Endothelial cell of umbilical vein (primary cell): ENCODE data around the gene TMPRSS6. TPM values are rescaled to one million over a fixed set of nuclear protein-coding genes. Genes with fewer than 3 reads are reported as not detected.

Experiments used
- BruUV-seq: library from RNA; stranded (reverse); fragments of 400-500 nt; replicated peaks from 2 replicates; lab custom pipeline; 2021; lab: Mats Ljungman, UMichigan
- CTCF ChIA-PET: fragments of 300-600, 350-600 bp; sonication (Branson Sonifier 250); formaldehyde crosslinking; loops from one replicate; lab custom pipeline; 2021; ENCODE audit warnings: antibody characterized with exemption, inconsistent platforms; lab: Charles Lee
- POLR2A ChIA-PET: fragments of 300-600, 350-600 bp; sonication (Branson Sonifier 250); formaldehyde crosslinking; loops from one replicate; lab custom pipeline; 2021; ENCODE audit warnings: antibody characterized with exemption, inconsistent platforms; lab: Charles Lee
- DNase-seq: peaks from one replicate; pipeline ENCODE4 v3.0.0-alpha.2; 2011; ENCODE audit warnings: low read depth, low spot score
- FAIRE-seq: peaks from 2 replicates; lab custom pipeline; 2011; peaks lifted over from hg19 to GRCh38; lab: Jason Lieb, UNC
- H2AFZ ChIP-seq: 2 replicates; pipeline ENCODE4 v1.6.0; 2012; ENCODE audit warnings: low read depth, low read length, control low read depth, inconsistent platforms
- H3K27ac ChIP-seq: 2 replicates; pipeline ENCODE4 v1.5.1; 2011; ENCODE audit warnings: low read depth, mild to moderate bottlenecking, control low read depth, low read length, moderate library complexity; ENCODE audit not compliant: insufficient read depth
- H3K27me3 ChIP-seq, 2 experiments: 2 replicates each; pipeline versions ENCODE4 v1.6.0 to v1.6.1; 2011; ENCODE audit warnings: low read length in 2 of 2, mixed read lengths in 1 of 2; ENCODE audit not compliant: control insufficient read depth in 2 of 2, insufficient read depth in 2 of 2
- H3K36me3 ChIP-seq, 2 experiments: 2 replicates in 1 of 2; 3 replicates in 1 of 2; pipeline ENCODE4 v1.5.1; 2011; ENCODE audit warnings: low read length in 2 of 2, mild to moderate bottlenecking in 1 of 2, moderate library complexity in 1 of 2; ENCODE audit not compliant: control insufficient read depth in 2 of 2, insufficient read depth in 2 of 2; ENCODE audit errors: extremely low read depth in 1 of 2
- H3K4me1 ChIP-seq: 3 replicates; pipeline ENCODE4 v1.5.1; 2011; ENCODE audit warnings: mild to moderate bottlenecking, low read length; ENCODE audit not compliant: control insufficient read depth, insufficient read depth; ENCODE audit errors: extremely low read depth
- H3K4me2 ChIP-seq: 2 replicates; pipeline ENCODE4 v1.6.1; 2011; ENCODE audit warnings: low read length, control low read depth, mixed read lengths; ENCODE audit not compliant: insufficient read depth
- H3K4me3 ChIP-seq, 3 experiments: fragments of 200-600 bp in 1 of 3; sonication (generic), shearing (Covaris generic) in 1 of 3; replicated peaks in 1 of 3; 2 replicates each; pipeline ENCODE4 v1.5.1; 2011 to 2016; ENCODE audit warnings: control low read depth in 3 of 3, low read length in 3 of 3, mild to moderate bottlenecking in 2 of 3, inconsistent platforms in 1 of 3, low read depth in 1 of 3, moderate library complexity in 1 of 3; ENCODE audit not compliant: insufficient read depth in 1 of 3
- H3K79me2 ChIP-seq: 2 replicates; pipeline ENCODE4 v1.6.0; 2012; ENCODE audit warnings: low read length, inconsistent platforms; ENCODE audit not compliant: control insufficient read depth, insufficient read depth
- H3K9ac ChIP-seq: replicated peaks from 2 replicates; pipeline ENCODE3; 2011; ENCODE audit warnings: low read length, control low read depth; ENCODE audit not compliant: insufficient read depth; ENCODE audit errors: extremely low read depth
- H3K9me1 ChIP-seq: replicated peaks from 3 replicates; pipeline ENCODE4 v1.6.0; 2011; ENCODE audit warnings: mild to moderate bottlenecking, low read length; ENCODE audit not compliant: control insufficient read depth, insufficient read depth; ENCODE audit errors: extremely low read depth
- H3K9me3 ChIP-seq: replicated peaks from 2 replicates; pipeline ENCODE4 v1.5.1; 2012; ENCODE audit warnings: low read length, inconsistent platforms; ENCODE audit not compliant: control insufficient read depth, insufficient read depth
- H4K20me1 ChIP-seq: replicated peaks from 2 replicates; pipeline ENCODE3; 2011; ENCODE audit warnings: mild to moderate bottlenecking, low read length; ENCODE audit not compliant: control insufficient read depth, insufficient read depth; ENCODE audit errors: extremely low read depth
- CTCF ChIP-seq, 2 donors: IDR thresholded peaks; 1 replicate in 1 of 2; 2 replicates in 1 of 2; pipeline ENCODE4 v1.5.1; 2011; ENCODE audit warnings: low read length in 2 of 2, mild to moderate bottlenecking in 2 of 2, moderate library complexity in 2 of 2, control low read depth in 1 of 2, inconsistent platforms in 1 of 2, low read depth in 1 of 2; ENCODE audit not compliant: insufficient read depth in 1 of 2; ENCODE audit errors: extremely low read depth in 1 of 2
- EZH2 ChIP-seq: IDR thresholded peaks from 2 replicates; pipeline ENCODE4 v1.6.1; 2012; ENCODE audit warnings: borderline replicate concordance, low read depth, mild to moderate bottlenecking, moderate library complexity, low read length, inconsistent platforms; ENCODE audit not compliant: severe bottlenecking
- FOS ChIP-seq: IDR thresholded peaks from 2 replicates; pipeline ENCODE4 v1.6.1; 2011; ENCODE audit warnings: mild to moderate bottlenecking, low read length, moderate library complexity, borderline replicate concordance; ENCODE audit not compliant: insufficient read depth
- GATA2 ChIP-seq: IDR thresholded peaks from 2 replicates; pipeline ENCODE4 v1.7.0; 2011; ENCODE audit warnings: low read depth, mild to moderate bottlenecking, moderate library complexity, mixed read lengths, low read length; ENCODE audit not compliant: insufficient read length, insufficient read depth
- JUN ChIP-seq: IDR thresholded peaks from 2 replicates; pipeline ENCODE4 v1.6.1; 2011; ENCODE audit warnings: borderline replicate concordance, low read depth; ENCODE audit not compliant: insufficient read length, insufficient read depth
- MAX ChIP-seq: IDR thresholded peaks from 2 replicates; pipeline ENCODE4 v1.6.1; 2011; ENCODE audit not compliant: insufficient read depth, insufficient read length
- MYC ChIP-seq: IDR thresholded peaks from one replicate; pipeline ENCODE4 v1.6.1; 2011; ENCODE audit warnings: mild to moderate bottlenecking, low read depth, low read length
- POLR2A ChIP-seq: IDR thresholded peaks from 2 replicates; pipeline ENCODE4 v1.6.1; 2012; ENCODE audit warnings: low read depth, mild to moderate bottlenecking, control low read depth, low read length
- POLR2AphosphoS5 ChIP-seq: IDR thresholded peaks from 2 replicates; pipeline ENCODE4 v1.6.1; 2012; ENCODE audit warnings: low read depth, mild to moderate bottlenecking, control low read depth, low read length, moderate library complexity; ENCODE audit not compliant: insufficient read depth
- dilution Hi-C: fragments of 300-500 bp; cut with MboI; formaldehyde crosslinking; loops from one replicate; pipeline ENCODE4 v1.15.0; 2019; ENCODE audit warnings: low sequenced_read_pairs; ENCODE audit not compliant: extremely low pct_ligation_motif_present
- intact Hi-C: fragments of 100-400 bp; cut with micrococcal nuclease; formaldehyde crosslinking; loops from one replicate; pipeline ENCODE4 v1.10.0; 2022
- polyA plus RNA-seq, 4 experiments: library from polyadenylated mRNA; depleted of rRNA in 3 of 4; stranded (reverse) in 3 of 4; unstranded in 1 of 4; fragments of >200 nt; gene quantifications; 2 replicates each; pipeline versions ENCODE4 v1.2.1 to v1.2.3, GENCODE V29; 2011 to 2012; ENCODE audit warnings: missing spikeins in 1 of 4
- total RNA-seq: library from RNA; stranded (reverse); gene quantifications from 2 replicates; pipeline ENCODE4 v1.2.3, GENCODE V29; 2021

The TMPRSS6 gene
- total and polyA plus RNA-seq, 2 donors (not counting 3 experiments of a cell fraction or from before 2014, with no cell fraction given) = not detected

DNA sequence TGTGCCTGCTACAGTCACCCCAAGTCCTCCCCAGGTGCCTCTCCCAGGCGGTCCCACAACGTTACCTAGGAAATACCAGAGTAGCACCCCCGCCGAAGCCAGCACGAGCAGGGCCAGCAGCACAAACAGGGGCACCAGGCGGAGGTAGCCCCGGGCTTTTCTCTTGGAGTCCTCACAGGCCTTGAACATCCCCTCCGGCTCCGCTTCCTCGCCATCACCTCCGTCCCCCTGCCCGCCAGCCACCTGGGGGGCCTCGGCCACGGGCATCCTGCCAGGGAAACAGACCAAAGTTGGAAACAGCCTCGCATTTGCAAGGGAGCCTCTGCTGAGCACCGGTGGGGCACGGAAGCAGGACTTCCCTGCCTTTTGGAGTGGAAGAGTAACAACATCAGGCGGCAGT, 6.4 kb downstream of the TMPRSS6 start:
- Histone ChIP-seq H3K4me3 (no peak overlapping the region), H3K4me2 (no peak overlapping the region), H2AFZ (no peak overlapping the region), H3K9me1 (no peaks in the 10 kb centered on the region), H3K27ac (no peak overlapping the region), H4K20me1 (no peaks in the 10 kb centered on the region), H3K27me3 (peaks cover 4 to 5% of the 10 kb centered on the region in 2 experiments), H3K9ac (no peak overlapping the region), H3K9me3 (no peaks in the 10 kb centered on the region), H3K79me2 (no peaks in the 10 kb centered on the region), H3K36me3 (no peaks in the 10 kb centered on the region), H3K4me1 (no peaks in the 10 kb centered on the region)
- no TSS peak for BruUV-seq
- CTCF ChIA-PET = no interaction called here
- DNase-seq (no peak), FAIRE-seq (no peak)
- POLR2A ChIA-PET = no interaction called here
- TF ChIP-seq MYC (no peak), EZH2 (no peak), MAX (no peak), POLR2AphosphoS5 (no peak), JUN (no peak), CTCF (IDR thresholded peaks at IDR 0.05; ENCODE audit: extremely low read depth in 1 of 2, insufficient read depth in 1 of 2, low read depth in 1 of 2, low read length in 2 of 2) (no peak), POLR2A (no peak), FOS (no peak), GATA2 (no peak)
- dilution Hi-C loops (no loop called here), intact Hi-C loops (no loop called here)
